Upper lobe of left lung (tissue), 6 donors: ENCODE results near the gene KRTAP12-4. TPM values are rescaled to one million over a fixed set of nuclear protein-coding genes. Genes with fewer than 3 reads are reported as not detected.
"Not testable (repeated sequence)": the region's sequence is repeated elsewhere in the genome, so short reads cannot be mapped to it uniquely, and the experiment has no call there.

Experiments
- ATAC-seq, 2 donors: fragments of 200-7000 bp; cut with Tn5 transposase; one replicate each; pipeline ENCODE4 v1.9.1; 2022; ENCODE audit warnings: mild to moderate bottlenecking in 2 of 2, moderate library complexity in 2 of 2; ENCODE audit not compliant: low FRiP score in 2 of 2
- DNase-seq, 2 donors: peaks; one replicate each; pipeline ENCODE4 v3.0.0-alpha.2; 2019 to 2020
- H3K27ac ChIP-seq, 4 donors: fragments of 200-600 bp; sonication (generic); one replicate each; pipeline ENCODE4 v1.5.1; 2016 to 2019
- H3K27me3 ChIP-seq, 4 donors: fragments of 200-600 bp; sonication (generic); one replicate each; pipeline ENCODE4 v1.5.1; 2017 to 2019
- H3K36me3 ChIP-seq, 4 donors: fragments of 200-600 bp; sonication (generic); one replicate each; pipeline ENCODE4 v1.5.1; 2016 to 2019
- H3K4me1 ChIP-seq, 4 donors: fragments of 200-600 bp; sonication (generic); one replicate each; pipeline ENCODE4 v1.5.1; 2018 to 2019
- H3K4me3 ChIP-seq, 4 donors: fragments of 200-600 bp; sonication (generic); one replicate each; pipeline ENCODE4 v1.5.1; 2017 to 2019; ENCODE audit warnings: mild to moderate bottlenecking in 2 of 4, moderate library complexity in 1 of 4
- H3K9me3 ChIP-seq, 4 donors: fragments of 200-600 bp; sonication (generic); one replicate each; pipeline ENCODE4 v1.5.1; 2018 to 2019
- EP300 ChIP-seq, 4 donors: sonication (generic); formaldehyde crosslinking; IDR thresholded peaks; one replicate each; pipeline ENCODE4 v1.5.1; 2017; ENCODE audit warnings: antibody characterized with exemption in 4 of 4, control low read depth in 2 of 4
- POLR2A ChIP-seq, 4 donors: fragments of 450-650 bp; IDR thresholded peaks; one replicate each; pipeline ENCODE4 v1.5.1; 2016 to 2017; ENCODE audit warnings: antibody characterized with exemption in 4 of 4, mild to moderate bottlenecking in 2 of 4
- POLR2AphosphoS5 ChIP-seq, 2 donors: sonication (generic); formaldehyde crosslinking; IDR thresholded peaks; one replicate each; pipeline ENCODE4 v1.5.1; 2017; ENCODE audit warnings: antibody characterized with exemption in 2 of 2
- WGBS, 2 donors: methylation state at CpG; one replicate each; pipeline ENCODE4 v1.1.5; 2017 to 2018; 5-methylcytosine and 5-hydroxymethylcytosine counted together
- total RNA-seq, 6 donors: library from RNA; depleted of rRNA in 4 of 6; stranded (reverse); fragments of >200 nt in 4 of 6; gene quantifications; one replicate each; pipeline versions ENCODE4 v1.1.0 to v1.2.1, GENCODE V29; 2016 to 2021
- TF ChIP-seq, protein P1 (sequence below), 6 experiments: fragments of 450-650 bp in 4 of 6; fragments of 200-600 bp in 2 of 6; sonication (generic) in 2 of 6; IDR thresholded peaks; one replicate each; pipeline ENCODE4 v1.5.1; 2016 to 2019; ENCODE audit warnings: antibody characterized with exemption in 6 of 6
- donor health status: DM: no; HTN: no; CAD: no; lungs with moderate emphysema.
- donor health status: DM: no; HTN: yes; CAD: no; lungs with severe emphysema.

Gene KRTAP12-4
- total RNA-seq, 6 donors from 2014 or later = not detected

DNA sequence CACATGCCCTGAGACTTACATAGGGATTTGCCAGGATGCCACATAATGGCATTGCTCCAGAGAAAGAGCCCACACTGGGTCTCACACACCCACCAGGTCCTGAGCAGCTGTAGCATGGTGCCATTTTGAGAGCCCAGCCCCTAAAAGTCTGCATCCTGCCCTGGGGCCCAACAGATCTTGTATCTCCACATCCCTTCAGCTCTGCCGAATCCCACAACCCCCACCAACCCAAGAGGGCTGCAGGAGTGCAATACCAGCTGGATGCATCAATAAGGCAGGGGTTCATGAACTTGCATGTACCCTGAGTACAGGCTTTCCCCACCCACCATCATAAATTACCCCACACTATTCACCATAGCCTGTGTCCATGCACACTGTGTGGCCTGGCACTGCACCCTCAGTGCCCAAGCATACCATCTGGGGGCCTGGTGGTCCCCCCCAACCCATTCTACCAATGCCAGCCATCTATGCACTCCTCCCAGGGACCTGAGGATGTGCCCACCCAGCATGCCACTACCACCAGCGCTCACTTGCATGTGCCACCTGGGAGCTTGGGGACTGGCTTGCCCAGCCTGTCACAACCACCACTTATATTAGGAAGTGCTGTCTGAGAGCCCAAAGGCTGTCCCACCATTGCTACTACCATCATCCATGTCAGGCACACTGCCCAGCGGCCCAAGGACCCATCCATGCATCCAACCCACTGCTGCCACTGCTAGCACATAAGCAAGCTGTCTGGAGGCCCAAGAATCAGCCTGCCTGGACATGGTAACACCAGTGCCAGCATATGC lies 16.4 kb upstream of the KRTAP12-4 start:
- Histone ChIP-seq H3K27me3 (no peaks in the 10 kb centered on the region), H3K36me3 (no peaks in the 10 kb centered on the region), H3K9me3 (peaks cover 0 to 19% (median 0%) of the 10 kb centered on the region in 4 donors), H3K4me3 (no peak overlapping the region), H3K27ac (no peak overlapping the region), H3K4me1 (no peaks in the 10 kb centered on the region)
- WGBS, 2 donors = 81 to 100% methylated on average over 2 to 3 of the region's 3 CpGs
- DNase-seq (no peak), ATAC-seq (no peak)
- TF ChIP-seq POLR2AphosphoS5 (IDR thresholded peaks at IDR 0.05) = no peak
- TF ChIP-seq, protein P1, sequence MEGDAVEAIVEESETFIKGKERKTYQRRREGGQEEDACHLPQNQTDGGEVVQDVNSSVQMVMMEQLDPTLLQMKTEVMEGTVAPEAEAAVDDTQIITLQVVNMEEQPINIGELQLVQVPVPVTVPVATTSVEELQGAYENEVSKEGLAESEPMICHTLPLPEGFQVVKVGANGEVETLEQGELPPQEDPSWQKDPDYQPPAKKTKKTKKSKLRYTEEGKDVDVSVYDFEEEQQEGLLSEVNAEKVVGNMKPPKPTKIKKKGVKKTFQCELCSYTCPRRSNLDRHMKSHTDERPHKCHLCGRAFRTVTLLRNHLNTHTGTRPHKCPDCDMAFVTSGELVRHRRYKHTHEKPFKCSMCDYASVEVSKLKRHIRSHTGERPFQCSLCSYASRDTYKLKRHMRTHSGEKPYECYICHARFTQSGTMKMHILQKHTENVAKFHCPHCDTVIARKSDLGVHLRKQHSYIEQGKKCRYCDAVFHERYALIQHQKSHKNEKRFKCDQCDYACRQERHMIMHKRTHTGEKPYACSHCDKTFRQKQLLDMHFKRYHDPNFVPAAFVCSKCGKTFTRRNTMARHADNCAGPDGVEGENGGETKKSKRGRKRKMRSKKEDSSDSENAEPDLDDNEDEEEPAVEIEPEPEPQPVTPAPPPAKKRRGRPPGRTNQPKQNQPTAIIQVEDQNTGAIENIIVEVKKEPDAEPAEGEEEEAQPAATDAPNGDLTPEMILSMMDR (IDR thresholded peaks at IDR 0.05) = no peak
- no peak for TF ChIP-seq EP300 (IDR thresholded peaks at IDR 0.05)
- no peak for TF ChIP-seq POLR2A (IDR thresholded peaks at IDR 0.05)

DNA sequence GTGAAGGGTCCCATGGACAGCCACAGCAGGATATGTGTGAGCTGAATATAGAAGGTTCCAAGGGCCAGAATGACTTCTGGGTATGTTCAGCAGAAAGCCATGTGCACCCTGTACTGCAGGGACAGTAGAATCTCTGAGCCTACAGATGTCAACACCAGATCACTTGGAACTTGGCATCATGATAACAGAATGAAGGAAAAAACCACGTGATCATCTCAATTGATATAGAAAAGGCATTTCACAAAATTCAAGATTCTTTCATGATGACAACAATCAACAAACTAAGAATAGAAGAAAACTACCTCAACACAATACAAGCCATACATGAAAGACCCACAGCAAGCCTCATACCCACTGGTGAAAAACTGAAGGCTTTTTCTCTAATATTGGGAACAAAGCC lies 13.2 kb upstream of the KRTAP12-4 start:
- Histone ChIP-seq H3K36me3 (no peaks in the 10 kb centered on the region), H3K4me1 (no peaks in the 10 kb centered on the region), H3K4me3 (no peak overlapping the region), H3K27me3 (no peaks in the 10 kb centered on the region), H3K9me3 (peaks cover 0 to 19% (median 0%) of the 10 kb centered on the region in 4 donors), H3K27ac (no peak overlapping the region)
- TF ChIP-seq POLR2A (IDR thresholded peaks at IDR 0.05) = no peak
- TF ChIP-seq, protein P1 (IDR thresholded peaks at IDR 0.05) = no peak
- TF ChIP-seq POLR2AphosphoS5 (IDR thresholded peaks at IDR 0.05) = no peak
- no peak for TF ChIP-seq EP300 (IDR thresholded peaks at IDR 0.05)
- 71 to 83% methylated on average over 1 of the region's 1 CpG for WGBS, 2 donors
- ATAC-seq (no peak), DNase-seq (no peak)

DNA sequence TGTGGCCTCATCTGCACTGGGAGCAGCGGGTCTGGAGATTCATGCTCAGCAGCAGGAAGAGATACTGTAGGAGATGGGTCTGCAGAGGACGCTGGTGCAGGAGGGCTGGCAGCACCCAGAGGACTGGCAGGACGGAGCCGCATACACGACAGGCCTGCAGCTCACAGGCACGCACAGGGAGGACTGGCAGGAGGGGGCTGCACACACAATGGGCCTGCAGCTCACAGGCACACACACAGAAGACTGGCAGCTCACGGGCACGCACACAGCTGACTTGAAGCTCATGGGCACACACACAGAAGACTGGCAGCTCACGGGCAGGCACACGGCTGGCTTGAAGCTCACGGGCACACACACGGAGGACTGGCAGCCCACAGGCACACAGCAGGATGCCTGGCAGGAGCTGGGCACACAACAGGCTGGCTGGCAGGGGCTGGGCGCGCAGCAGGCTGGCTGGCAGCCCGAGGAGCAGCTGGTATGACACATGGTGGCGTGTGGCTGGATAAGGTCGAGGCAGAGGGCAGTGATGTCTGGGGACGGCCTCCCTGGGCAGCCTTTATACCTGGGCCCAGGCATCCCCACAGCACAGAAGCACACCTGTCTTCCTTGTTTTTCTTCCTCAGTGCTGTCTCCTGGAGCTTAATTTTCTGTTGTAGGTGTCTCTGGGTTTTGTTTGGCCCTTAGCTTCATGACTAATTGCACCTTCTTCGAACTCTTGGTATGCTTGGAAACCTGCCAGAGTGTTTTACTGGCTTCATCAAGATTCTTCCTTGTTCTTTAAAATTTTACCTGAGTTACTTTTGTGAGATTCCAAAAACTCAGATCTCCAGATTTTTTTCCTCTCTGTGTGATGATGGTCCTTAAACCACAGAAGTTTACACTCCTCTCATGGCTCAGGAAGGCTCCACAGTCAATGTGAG lies 12.2 kb upstream of the KRTAP12-4 start, which contains the start of gene KRTAP12-2:
TSS of gene KRTAP12-2 (minus strand) at position 527 of the 920 bp plus-strand sequence. CDS start at position 486, 41 bp downstream.
- H3K27me3 ChIP-seq = no peaks in the 10 kb centered on the region
- no peak within 1 kb of the TSS for H3K4me3 ChIP-seq
- WGBS, 2 donors = 50 to 71% methylated on average over 7 to 16 of the region's 19 CpGs
- TF ChIP-seq POLR2AphosphoS5 (IDR thresholded peaks at IDR 0.05) (no peak), POLR2A (IDR thresholded peaks at IDR 0.05) (no peak), EP300 (IDR thresholded peaks at IDR 0.05) (no peak)
- TF ChIP-seq, protein P1 (IDR thresholded peaks at IDR 0.05) = no peak
- peaks cover 0 to 12% (median 0%) of the 10 kb centered on the region in 4 donors for H3K9me3 ChIP-seq
- no peak for DNase-seq
- H3K36me3 ChIP-seq = no peaks in the 10 kb centered on the region
- H3K27ac ChIP-seq = no peak within 1 kb of the TSS
- H3K4me1 ChIP-seq = no peaks in the 10 kb centered on the region
- peak in 1 of 2 donors; percentile 41 for ATAC-seq

GRCh38 chr21:44664691-44665090 lies 10.2 kb upstream of the KRTAP12-4 start:
- DNase-seq (no peak), ATAC-seq (no peak)
- H3K4me3 ChIP-seq = no peak overlapping the region
- H3K9me3 ChIP-seq = no peaks in the 10 kb centered on the region
- H3K36me3 ChIP-seq = no peaks in the 10 kb centered on the region
- TF ChIP-seq POLR2A (IDR thresholded peaks at IDR 0.05) (no peak), EP300 (IDR thresholded peaks at IDR 0.05) (no peak), POLR2AphosphoS5 (IDR thresholded peaks at IDR 0.05) (no peak)
- TF ChIP-seq, protein P1 (IDR thresholded peaks at IDR 0.05) = no peak
- H3K4me1 ChIP-seq = no peaks in the 10 kb centered on the region
- H3K27me3 ChIP-seq = no peaks in the 10 kb centered on the region
- H3K27ac ChIP-seq = no peak overlapping the region
- 69 to 90% methylated on average over 5 of the region's 5 CpGs for WGBS, 2 donors

DNA sequence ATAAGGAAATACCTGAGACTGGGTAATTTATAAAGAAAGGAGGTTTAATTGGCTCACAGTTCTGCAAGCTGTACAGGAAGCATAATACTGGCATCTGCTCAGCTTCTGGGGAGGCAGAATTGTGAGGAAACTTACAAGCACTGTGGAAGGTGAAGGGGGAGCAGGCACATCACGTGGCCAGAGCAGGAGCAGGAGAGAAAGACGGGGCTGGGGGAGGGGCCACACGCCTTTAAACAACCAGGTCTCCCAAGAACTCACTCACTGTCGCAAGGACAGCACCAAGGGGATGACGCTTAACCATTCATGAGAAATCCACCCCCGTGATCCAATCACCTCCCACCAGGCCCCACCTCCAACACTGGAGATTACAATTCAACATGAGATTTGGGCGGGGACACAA lies 7.1 kb upstream of the KRTAP12-4 start:
- not testable (repeated sequence) for H3K4me1 ChIP-seq, H3K27me3 ChIP-seq, H3K4me3 ChIP-seq, DNase-seq, H3K27ac ChIP-seq, ATAC-seq, H3K36me3 ChIP-seq, H3K9me3 ChIP-seq
- 62 to 64% methylated on average over 7 of the region's 7 CpGs for WGBS, 2 donors
